ENCODE measurements around the gene TMEM187. TPM values are rescaled to one million over a fixed set of nuclear protein-coding genes. Genes with fewer than 3 reads are reported as not detected.
"Not testable (repeated sequence)": the region's sequence is repeated elsewhere in the genome, so short reads cannot be mapped to it uniquely, and the experiment has no call there.

The TMEM187 gene
- total and polyA plus RNA-seq, 7 donors, result 2.2 to 7.8 (median 6.5) TPM

DNA sequence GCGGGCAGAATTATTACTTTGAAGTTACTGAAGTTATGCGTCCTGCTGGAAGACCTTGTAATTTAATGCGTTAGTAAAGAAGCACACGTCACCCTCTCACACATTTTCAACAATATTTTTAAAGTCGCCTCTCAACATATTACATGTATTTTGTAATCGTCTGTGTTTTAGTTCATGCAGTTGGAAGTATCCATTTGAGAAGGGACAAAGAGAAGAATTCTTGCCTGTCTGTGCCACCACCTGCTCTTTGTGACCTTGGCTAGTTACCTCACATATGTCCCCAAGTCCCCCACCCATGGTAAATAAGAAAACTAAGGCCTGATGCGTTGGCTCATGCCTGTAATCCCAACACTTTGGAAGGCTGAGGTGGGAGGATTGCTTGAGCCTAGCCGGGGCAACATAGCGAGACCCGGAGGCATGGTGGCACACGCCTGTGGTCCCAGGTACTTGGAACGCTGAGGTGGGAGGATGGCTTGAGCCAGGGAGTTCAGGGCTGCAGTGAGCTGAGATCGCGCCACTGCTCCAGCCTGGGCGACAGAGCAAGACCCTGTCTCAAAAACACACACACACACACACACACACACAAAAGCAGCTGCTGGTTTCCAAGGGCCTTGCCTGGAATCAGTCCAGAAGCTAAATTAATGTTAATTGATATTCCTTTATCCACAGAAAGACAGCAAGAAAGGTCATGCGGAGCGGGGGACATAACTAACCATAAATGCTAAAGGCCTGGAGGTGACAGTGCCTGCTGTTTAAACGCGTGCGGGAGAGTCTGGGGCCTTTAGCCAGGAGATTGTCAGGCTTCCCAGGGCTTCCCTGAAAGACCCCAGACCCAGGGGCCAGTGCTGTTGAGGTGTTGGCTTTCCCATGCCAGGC lies 811 bp downstream of the TMEM187 start:
- TF ChIP-seq, protein P1, sequence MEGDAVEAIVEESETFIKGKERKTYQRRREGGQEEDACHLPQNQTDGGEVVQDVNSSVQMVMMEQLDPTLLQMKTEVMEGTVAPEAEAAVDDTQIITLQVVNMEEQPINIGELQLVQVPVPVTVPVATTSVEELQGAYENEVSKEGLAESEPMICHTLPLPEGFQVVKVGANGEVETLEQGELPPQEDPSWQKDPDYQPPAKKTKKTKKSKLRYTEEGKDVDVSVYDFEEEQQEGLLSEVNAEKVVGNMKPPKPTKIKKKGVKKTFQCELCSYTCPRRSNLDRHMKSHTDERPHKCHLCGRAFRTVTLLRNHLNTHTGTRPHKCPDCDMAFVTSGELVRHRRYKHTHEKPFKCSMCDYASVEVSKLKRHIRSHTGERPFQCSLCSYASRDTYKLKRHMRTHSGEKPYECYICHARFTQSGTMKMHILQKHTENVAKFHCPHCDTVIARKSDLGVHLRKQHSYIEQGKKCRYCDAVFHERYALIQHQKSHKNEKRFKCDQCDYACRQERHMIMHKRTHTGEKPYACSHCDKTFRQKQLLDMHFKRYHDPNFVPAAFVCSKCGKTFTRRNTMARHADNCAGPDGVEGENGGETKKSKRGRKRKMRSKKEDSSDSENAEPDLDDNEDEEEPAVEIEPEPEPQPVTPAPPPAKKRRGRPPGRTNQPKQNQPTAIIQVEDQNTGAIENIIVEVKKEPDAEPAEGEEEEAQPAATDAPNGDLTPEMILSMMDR (IDR thresholded peaks at IDR 0.05), result no peak
- H3K27me3 ChIP-seq (ENCODE audit: insufficient read depth in 3 of 3, low read length in 2 of 3), result no peaks in the 10 kb centered on the region
- no peaks in the 10 kb centered on the region for H3K9me3 ChIP-seq
- intact Hi-C loops (cut with DNase I), result loop anchor here in 1 of 2 donors (5.0 kb wide), 1 partner anchor 39 kb away; no protein-coding TSS in a partner anchor
- WGBS, 3 donors, result 22 to 51% (median 26%) methylated on average over 19 to 20 of the region's 20 CpGs
- H3K4me1 ChIP-seq, result peaks cover 24% of the 10 kb centered on the region
- peak overlapping the region; percentile 80 for H3K4me3 ChIP-seq
- peak in 1 of 2 donors; percentile 48 for DNase-seq
- peak overlapping the region; percentile 97 for H3K27ac ChIP-seq
- no peaks in the 10 kb centered on the region for H3K36me3 ChIP-seq (ENCODE audit: insufficient read depth in 1 of 2, low read depth in 1 of 2)
- ATAC-seq, result no peak

DNA sequence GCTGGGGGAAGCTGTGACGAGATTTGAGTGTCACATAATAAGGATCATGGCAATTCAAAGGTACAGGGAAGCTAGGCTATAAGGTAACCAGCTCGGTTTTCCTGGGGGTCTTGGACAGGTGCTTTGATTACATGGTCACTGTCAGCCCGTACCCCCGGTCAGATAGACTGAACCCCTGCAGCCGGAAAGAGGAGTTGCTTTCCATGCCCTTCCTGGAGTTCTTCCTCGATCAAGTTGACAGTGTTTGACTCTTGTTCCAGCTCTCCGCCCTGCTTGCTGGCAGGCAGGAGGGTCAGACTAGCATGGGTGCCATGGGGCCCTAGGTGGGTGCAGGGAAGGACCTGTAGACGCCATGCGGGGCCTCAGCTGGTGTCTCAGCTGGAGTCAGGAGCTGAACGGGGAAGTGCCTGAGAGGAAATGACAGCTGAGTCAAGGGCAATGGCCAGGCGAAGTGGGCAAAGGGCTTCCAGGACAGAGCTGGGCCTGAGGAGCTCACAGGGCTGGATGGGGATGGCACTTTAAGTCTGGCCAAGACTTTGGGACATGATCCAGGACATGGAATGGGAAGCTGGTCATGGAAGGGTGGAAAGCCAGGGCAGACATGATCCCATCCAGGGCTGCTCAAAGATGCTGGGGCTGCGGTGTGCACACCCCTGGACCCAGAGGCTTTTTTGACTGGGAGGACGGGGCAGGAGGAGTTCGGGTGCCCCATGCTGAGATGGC lies 1.6 kb downstream of the TMEM187 start:
- no peaks in the 10 kb centered on the region for H3K36me3 ChIP-seq (ENCODE audit: insufficient read depth in 1 of 2, low read depth in 1 of 2)
- DNase-seq (peak in 1 of 2 donors; percentile 42), ATAC-seq (no peak)
- intact Hi-C loops (cut with DNase I), result loop anchor here in 1 of 2 donors (5.0 kb wide), 1 partner anchor 38 kb away; no protein-coding TSS in a partner anchor
- peak overlapping the region; percentile 97 for H3K27ac ChIP-seq
- peaks cover 16% of the 10 kb centered on the region for H3K4me1 ChIP-seq
- no peaks in the 10 kb centered on the region for H3K9me3 ChIP-seq
- 49 to 70% (median 56%) methylated on average over 13 to 14 of the region's 14 CpGs for WGBS, 3 donors
- H3K4me3 ChIP-seq, result peak overlapping the region; percentile 80
- H3K27me3 ChIP-seq (ENCODE audit: insufficient read depth in 3 of 3, low read length in 2 of 3), result no peaks in the 10 kb centered on the region
- TF ChIP-seq, protein P1 (IDR thresholded peaks at IDR 0.05), result no peak

- no peak for ATAC-seq
- TF ChIP-seq, protein P1 (IDR thresholded peaks at IDR 0.05), result no peak
- WGBS, 3 donors, result 71 to 83% (median 76%) methylated on average over 3 of the region's 3 CpGs
Measured at GRCh38 chrX:153974726-153975286, 2.3 kb downstream of the TMEM187 start.

DNA sequence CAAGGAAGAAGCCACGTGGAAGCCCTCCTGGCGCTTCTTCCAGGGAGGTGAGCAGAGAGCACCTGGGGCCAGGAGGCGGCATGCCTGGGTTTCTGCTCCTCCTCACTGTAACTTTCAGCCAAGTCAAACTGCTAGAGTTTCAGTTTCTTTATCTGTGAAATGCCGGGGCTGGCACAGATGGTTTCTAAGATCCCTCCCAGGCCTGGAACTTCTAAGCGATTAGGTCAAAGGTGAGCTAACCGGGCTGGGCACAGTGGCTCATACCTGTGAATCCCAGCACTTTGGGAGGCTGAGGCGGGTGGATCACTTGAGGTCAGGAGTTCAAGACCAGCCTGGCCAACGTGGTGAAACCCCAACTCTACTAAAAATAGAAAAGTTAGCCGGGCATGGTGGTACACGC lies 7.8 kb downstream of the TMEM187 start:
- intact Hi-C loops (cut with DNase I); H3K27ac ChIP-seq; H3K9me3 ChIP-seq; H3K4me1 ChIP-seq; H3K27me3 ChIP-seq (ENCODE audit: insufficient read depth in 3 of 3, low read length in 2 of 3); ATAC-seq; H3K4me3 ChIP-seq; H3K36me3 ChIP-seq (ENCODE audit: insufficient read depth in 1 of 2, low read depth in 1 of 2): not testable (repeated sequence)
- peak in 1 of 2 donors; percentile 6 for DNase-seq
- WGBS, 3 donors, result 63 to 90% (median 80%) methylated on average over 8 to 9 of the region's 10 CpGs

More at GRCh38 chrX:153974726-153975286, 2.3 kb downstream of the TMEM187 start:
- H3K36me3 ChIP-seq (ENCODE audit: insufficient read depth in 1 of 2, low read depth in 1 of 2), result no peaks in the 10 kb centered on the region
- no peak overlapping the region for H3K4me3 ChIP-seq
- H3K27me3 ChIP-seq (ENCODE audit: insufficient read depth in 3 of 3, low read length in 2 of 3), result no peaks in the 10 kb centered on the region
- peak in 1 of 2 donors; percentile 39 for DNase-seq
- peaks cover 10% of the 10 kb centered on the region for H3K4me1 ChIP-seq
- H3K27ac ChIP-seq, result peak overlapping the region; percentile 97
- intact Hi-C loops (cut with DNase I), result loop anchor here in 1 of 2 donors (5.0 kb wide), 1 partner anchor 37 kb away; no protein-coding TSS in a partner anchor
- H3K9me3 ChIP-seq, result no peaks in the 10 kb centered on the region
